GM13977 (cell line): Measurements from ENCODE around the gene SHISA7.

Experiments used
- DNase-seq: peaks from one replicate; pipeline ENCODE4 v3.0.0; 2012; ENCODE audit warnings: low spot score
- in situ Hi-C: fragments of 300-500 bp; cut with MboI; formaldehyde crosslinking; loops from one replicate; pipeline ENCODE4 v1.12.0; 2022; ENCODE audit warnings: low sequenced_read_pairs, low pct_unique_long_range_greater_than_20kb, mixed read lengths, inconsistent platforms; ENCODE audit not compliant: unreplicated experiment
- TF ChIP-seq, protein P1 (sequence below): IDR thresholded peaks from 2 replicates; pipeline ENCODE4 v1.5.1; 2012; ENCODE audit warnings: mild to moderate bottlenecking, control low read depth; ENCODE audit not compliant: insufficient read depth; ENCODE audit errors: extremely low read depth, missing control alignments

The SHISA7 gene

DNA sequence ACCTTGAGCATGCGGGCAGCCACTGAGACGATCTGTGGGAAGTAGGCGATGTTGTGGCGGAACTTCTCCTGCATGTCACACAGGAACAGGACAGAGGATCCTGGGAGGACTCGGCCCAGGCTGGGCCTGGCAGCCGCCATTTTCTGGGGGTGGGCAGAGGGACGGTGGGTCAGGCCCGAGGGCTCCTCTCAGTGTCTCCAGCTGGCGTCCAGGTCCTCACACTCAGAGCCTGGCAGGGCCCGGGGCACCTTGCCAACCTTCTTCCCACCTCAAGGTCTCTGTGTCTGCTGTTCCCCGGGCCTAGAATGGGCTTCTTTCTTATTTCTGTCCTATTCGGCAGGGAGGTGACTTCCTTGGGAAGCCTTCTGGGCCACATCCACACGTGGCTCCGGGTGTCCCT, 13.2 kb upstream of the SHISA7 start:
- TF ChIP-seq, protein P1, sequence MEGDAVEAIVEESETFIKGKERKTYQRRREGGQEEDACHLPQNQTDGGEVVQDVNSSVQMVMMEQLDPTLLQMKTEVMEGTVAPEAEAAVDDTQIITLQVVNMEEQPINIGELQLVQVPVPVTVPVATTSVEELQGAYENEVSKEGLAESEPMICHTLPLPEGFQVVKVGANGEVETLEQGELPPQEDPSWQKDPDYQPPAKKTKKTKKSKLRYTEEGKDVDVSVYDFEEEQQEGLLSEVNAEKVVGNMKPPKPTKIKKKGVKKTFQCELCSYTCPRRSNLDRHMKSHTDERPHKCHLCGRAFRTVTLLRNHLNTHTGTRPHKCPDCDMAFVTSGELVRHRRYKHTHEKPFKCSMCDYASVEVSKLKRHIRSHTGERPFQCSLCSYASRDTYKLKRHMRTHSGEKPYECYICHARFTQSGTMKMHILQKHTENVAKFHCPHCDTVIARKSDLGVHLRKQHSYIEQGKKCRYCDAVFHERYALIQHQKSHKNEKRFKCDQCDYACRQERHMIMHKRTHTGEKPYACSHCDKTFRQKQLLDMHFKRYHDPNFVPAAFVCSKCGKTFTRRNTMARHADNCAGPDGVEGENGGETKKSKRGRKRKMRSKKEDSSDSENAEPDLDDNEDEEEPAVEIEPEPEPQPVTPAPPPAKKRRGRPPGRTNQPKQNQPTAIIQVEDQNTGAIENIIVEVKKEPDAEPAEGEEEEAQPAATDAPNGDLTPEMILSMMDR = no peak
- DNase-seq = no peak
- in situ Hi-C loops = no loop called here

DNA sequence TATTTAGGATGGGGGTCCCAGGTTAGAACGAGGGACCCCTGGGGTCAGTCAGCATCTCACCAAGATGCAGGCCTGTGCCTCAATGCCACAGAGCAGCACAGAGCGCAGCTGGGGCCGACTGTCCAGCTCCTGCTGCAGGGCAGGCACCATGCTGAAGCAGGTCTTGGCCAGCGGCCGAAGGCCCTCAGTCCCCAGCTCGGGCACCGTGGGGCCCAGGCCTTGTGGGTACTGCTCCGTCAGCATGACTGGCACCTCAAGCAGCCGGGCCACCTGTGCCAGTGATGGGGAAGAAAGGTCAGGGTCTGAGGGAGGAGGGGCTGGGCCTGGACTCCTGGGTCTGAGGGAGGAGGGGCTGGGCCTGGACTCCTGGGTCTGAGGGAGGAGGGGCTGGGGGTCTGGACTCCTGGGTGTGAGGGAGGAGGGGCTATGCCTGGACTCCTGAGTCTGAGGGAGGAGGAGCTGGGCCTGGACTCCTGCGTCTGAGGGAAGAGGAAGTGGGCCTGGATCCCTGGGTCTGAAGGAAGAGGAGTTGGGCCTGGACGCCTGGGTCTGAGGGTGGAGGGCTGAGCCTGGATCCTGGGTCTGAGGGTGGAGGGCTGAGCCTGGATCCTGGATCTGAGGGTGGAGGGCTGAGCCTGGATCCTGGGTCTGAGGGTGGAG, 12.6 kb upstream of the SHISA7 start:
- in situ Hi-C loops = no loop called here

DNA sequence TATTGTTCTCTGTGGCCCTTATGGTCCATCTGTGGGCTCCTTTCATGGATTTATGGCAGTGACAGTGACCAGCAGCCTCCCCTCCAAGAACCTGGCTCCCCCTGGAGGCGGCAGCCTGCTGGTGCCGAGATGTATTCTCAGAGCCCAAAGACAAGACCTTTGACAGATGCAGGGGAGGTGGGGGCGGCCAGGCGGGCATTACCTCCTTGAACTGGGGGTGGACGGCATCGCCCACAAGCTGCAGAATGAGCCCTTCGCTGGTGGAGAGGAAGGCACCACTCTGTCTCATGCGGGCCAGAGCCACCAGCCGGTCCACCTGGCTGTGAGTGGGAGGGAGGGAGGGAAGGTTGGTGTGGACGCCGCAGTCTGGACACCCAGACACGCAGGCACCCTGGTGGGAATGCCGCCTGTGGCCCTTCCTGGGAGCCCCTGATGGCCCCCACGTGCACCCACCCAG, 11.7 kb upstream of the SHISA7 start:
- peak; percentile 75 for DNase-seq
- TF ChIP-seq, protein P1 = peak; percentile 79
- in situ Hi-C loops = no loop called here

More for the DNA sequence above, 12.6 kb upstream of the SHISA7 start:
- TF ChIP-seq, protein P1 = no peak
- DNase-seq = no peak

DNA sequence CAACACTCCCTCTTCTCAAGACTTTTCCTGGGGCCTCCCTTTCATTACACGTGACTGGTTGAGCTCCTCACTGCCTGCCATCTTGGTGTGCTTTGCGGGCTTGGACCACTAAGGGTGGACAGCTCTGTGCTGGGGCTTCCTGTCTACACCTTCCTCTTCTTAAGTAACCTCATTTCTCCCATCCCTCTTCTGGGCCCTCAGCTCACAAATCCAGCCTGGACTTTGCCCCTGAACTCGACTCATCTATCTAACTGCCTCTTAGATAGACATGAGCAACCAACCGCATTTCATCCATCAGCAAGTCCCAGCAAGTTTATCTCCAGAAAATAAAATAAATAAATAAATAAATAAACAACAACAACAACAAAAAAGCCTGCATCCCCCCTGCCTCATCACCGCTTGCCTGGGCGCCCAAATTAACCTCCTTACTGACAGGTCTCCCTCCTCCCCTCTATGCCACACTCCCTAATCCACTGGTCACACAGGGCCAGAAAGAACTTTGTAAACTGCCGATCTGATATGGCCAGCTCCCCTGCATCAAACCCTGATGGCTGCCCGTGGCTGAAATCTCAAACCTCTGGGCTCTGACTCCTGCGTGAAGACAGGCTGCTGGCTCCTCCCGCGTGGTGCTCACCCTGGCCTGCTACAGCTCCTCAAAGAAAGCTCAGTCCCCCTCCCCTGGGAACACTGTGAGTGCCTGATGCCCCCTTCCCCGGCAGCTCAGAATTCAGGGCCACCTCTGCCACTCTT, 10.6 kb upstream of the SHISA7 start:
- TF ChIP-seq, protein P1 = no peak
- in situ Hi-C loops = no loop called here
- no peak for DNase-seq

DNA sequence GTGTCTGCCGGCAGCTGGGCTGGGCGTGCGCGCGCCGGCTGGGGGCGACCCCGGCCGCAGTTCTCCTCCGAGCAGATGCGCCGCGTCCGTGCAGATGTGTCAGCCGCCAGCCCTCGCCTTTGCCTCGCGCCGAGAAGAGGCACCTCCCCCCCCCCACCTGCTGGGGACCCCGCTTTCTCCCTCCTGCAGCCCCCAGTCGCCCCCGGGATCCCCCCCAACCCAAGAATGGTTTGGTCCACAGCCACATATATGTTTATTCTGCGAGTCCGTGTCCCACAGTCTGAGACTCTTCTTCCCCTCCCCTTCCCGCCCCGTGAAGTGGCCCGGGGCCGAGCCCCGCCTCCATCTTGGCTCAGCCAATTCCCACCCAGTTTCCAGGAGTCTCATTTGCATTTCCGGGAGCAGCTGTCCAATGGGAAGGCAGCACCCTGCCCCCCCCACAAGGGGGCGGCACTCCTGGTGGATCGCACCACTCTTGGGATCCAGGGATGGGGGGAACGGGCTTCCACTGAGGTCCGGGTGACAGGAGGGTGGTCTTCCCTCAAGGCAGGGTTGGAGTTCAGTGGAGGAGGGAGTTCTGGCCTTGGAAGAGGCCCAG, 9.7 kb upstream of the SHISA7 start:
- in situ Hi-C loops = no loop called here
- no peak for DNase-seq
- TF ChIP-seq, protein P1 = peak; percentile 12

DNA sequence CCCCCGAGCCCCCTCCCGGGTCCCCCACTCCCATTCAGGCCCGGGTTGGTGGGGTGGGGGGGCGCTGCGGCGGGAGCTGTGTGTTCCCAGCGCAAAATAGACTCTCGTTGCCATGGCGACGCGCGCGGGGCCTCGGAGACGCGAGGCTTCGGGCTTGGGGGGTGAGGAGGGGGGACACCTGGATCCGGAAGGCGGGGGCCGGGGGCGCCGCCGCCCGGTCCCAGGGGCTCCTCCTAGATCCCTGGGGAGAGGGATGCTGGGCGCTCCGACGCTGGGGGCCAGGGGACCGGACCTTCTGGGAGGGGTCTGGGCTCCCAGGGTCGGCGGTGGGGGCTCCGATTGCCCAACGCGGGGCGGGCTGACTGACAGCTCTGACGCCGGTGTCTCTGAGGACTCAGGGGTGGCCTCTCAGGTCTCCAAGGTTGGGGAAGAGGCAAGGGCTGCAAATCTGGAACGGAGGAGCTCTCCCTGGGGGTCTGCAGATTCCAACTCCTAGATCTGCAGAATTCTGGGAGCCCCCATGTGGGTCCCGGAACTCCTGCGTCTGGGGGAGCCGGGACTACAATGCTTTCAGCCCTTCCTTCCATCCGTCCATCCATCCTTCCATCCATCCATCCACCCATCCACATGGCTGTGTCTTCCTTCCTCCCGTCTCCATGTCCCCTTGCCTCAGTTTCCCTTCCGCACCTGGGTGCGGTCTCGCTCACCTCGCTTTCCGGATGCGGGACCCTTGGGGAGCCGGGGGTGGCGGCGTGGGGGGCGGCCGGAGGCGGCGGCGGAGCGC, 9.1 kb upstream of the SHISA7 start:
- in situ Hi-C loops = no loop called here
- TF ChIP-seq, protein P1 = no peak
- DNase-seq = no peak
